HG03196 (cell line): ENCODE data around the gene SMG6.
"Not testable (repeated sequence)": the region's sequence is repeated elsewhere in the genome, so short reads cannot be mapped to it uniquely, and the experiment has no call there.

Experiments used
- ATAC-seq: cut with Tn5 transposase; IDR thresholded peaks from one replicate; pipeline ENCODE4 v1.9.1; 2021; ENCODE audit not compliant: unreplicated experiment

Gene SMG6

DNA sequence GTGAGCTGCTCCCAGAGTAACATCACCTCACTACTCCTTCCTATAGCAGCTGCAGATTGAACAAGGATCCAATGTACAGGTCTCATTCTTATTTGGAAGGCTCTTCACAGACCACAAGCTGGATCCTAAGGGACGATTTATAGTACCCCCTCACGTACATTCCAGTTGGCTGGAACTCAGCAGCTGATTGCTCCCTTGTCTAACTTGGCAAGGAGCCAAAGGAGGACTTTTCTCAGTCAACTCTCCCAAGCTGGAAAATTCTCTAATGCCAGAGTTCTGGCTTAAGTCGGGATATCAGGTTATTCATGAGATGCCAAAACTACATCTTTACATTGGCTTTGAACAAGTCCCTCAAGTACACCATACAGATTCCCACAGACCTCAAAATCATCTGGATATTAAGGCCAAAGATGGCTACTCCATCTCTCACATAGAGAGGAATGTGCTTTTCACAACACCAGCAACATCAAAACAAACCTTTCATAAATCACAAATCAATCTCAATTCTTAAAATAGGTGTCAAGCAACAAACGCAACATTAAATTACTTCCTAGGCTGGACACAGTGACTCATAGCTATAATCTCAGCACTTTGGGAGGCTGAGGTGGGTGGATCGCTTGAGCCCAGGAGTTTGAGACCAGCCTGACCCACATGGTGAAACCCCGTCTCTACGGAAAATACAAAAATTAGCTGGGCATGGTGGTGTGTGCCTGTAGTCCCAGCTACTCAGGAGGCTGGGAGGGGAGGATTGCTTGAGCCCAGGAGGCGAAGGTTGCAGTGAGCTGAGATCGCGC lies 39.3 kb downstream of the SMG6 start:
- no peak for ATAC-seq

DNA sequence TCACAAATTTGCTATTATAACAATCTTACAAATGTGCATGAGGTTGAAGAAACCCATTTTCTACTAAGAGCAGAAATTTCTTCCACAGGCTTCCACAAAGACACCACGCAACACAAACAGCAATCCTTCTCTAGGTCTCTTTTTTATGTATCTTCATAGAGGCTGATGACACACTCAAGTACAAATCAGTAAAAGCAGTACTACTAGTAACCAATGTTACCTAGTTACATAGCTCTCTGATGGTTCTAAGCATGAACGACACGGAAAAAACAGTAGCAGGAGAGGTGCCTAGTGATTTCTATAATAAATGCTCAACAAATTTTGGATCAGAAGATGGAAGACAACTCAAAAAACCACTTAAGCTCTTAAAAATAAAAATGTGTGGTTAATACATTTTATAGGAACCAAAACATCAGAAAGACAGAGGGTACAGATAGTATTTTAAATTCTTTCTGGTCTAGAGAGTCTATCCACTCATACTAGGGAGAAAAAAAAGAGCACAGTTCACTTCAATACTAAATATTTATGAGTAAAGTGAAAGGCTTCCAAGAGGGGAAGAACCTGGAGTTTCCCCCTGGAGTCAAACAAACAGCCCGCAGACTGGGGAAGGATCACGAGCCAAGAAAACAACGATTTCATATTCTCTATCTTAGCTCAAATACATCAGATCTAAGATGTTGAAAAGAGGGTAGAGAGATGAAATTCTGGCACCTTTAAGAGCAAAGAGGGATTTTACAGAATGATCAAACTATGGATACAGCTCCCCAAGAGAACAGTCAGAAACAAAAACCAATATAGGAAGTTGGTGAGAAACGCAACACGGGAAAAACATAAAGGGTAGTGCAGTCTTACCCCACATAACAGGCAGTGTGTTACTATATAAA lies 40.2 kb downstream of the SMG6 start:
- no peak for ATAC-seq

DNA sequence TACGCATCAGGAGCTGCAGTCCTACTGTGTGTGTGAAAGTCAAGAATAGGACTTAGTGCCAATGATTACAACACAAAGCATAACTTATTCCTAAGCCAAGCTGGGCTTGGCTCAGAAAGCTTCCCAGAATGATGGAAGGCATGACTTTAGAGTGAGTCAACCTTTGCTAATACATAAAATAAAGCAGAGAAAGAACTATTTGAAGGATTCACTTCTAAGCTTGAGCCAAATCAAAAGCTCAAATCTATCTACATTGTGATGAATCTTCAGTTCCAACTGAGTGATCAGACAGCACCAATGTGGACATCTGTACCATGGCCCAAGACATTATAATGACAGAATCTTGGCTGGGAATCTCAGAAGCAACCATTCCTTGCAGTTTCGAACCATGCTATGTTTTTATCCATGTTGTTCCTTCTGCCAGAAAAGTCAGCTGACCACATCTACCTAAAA lies 41.4 kb downstream of the SMG6 start:
- ATAC-seq, result no peak

DNA sequence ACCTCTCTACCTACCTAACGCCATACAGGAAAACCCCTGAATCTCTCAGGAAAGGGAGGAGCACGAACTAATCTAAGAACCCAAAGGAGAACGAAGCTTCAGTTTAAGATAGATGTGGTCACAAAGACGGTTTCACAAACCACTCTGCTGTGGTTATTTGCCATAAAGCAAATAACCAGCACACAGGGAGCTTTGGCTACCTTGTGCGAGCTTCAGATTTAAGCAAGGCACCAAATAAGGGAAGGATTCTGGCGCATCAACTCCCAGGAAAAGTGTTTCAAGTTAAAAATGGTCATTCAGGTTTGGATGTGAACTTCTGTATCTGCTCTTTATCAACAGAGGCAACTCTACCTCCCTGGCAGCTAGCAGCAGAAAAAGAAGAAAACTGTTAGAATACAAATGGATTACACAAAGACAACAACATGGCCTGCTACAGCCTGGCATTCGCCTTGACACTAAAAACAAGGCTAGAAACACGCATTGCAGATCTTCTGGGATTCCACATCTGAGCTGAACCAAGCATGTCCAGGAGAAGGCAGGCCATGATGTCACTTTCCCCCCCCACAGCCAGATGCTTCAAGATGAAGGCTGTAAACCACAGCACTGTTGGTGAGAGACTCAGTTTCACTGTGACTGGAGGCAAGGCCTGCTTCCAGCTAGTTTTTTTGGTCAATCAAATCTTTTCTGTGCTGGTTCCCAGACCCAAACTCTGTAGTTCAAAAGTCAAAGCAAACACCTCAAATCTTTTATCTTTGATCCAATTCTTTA lies 43.6 kb downstream of the SMG6 start:
- peak; percentile 62 for ATAC-seq

DNA sequence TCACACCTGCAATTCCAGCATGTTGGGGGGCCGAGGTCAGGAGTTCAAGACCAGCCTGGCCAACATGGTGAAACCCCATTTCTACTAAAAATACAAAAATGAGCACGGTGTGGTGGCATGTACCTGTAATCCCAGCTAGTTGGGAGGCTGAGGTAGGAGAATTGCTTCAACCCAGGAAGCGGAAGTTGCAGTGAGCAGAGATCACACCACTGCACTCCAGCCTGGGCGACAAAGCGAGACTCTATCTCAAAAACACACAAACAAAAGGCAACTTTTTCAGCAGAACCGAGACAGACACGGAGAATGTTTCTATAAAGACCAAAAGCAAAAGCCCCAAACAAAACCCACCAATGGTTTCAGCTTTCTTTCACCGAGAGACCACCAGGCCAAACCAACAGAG lies 44.8 kb downstream of the SMG6 start:
- not testable (repeated sequence) for ATAC-seq

DNA sequence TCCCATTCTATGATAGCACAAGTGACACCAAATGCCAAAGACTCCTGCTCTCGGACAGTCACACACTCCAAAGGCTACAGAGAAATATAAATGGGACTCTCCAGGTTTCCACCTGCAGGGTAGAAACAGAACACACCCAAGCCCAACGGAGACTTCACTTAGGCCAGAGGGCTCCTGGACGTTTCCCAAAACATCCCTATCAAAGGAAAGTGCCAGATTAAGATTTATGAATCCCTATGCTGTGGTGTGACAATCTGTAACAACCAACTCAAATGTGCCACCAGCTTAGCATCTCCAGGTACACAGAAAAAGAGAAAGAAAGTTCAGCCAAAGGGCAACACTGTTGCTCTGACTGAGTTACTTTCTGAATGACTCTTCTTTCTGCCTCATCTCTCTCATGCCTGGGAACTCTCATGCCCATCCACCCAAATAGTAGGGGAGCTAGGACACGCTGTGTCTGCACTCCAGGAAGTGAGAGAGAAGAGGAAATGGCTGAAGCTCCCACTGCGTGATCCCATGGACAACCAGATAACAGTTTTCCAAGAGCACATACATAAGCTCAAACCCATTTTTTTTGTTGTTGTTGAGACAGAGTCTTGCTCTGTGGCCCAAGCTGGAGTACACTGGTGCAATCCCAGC lies 49.7 kb downstream of the SMG6 start:
- peak; percentile 82 for ATAC-seq

DNA sequence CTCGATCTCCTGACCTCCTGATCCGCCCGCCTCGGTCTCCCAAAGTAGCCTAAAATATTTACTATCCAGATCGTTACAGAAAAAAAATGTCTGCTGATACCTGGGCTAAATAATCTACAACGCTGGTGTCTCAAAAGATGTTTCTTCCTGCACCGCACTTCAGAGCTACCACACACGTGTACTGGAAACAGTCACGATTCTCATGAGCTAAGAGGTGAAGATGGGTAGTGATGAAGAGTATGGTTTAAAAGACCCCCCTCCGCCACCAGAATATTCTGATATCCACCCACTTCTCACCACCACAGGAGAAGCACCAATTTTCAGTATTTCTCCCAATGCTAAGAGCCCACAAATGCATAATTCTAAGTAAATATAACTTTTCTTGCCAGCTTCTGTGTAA lies 50.2 kb downstream of the SMG6 start:
- ATAC-seq, result no peak

DNA sequence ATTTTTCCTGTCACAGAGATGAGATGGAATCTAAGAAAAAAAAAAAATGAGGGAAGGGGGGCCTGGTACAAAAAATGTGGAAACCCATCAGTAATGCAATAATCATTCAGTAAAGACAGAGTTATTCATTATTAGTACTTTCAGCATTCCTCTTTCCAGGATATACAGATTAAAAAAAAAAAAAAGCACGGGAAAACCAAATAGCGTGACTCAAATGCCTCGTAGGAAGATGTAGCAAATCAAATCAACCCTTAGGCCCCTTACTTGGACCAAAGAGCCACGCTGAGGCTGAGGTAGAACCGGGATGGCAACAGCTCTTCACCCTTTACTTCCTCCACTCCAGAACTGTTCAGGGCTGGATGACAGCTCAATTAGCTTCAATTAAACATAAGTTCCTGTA lies 52.5 kb downstream of the SMG6 start:
- ATAC-seq, result no peak

DNA sequence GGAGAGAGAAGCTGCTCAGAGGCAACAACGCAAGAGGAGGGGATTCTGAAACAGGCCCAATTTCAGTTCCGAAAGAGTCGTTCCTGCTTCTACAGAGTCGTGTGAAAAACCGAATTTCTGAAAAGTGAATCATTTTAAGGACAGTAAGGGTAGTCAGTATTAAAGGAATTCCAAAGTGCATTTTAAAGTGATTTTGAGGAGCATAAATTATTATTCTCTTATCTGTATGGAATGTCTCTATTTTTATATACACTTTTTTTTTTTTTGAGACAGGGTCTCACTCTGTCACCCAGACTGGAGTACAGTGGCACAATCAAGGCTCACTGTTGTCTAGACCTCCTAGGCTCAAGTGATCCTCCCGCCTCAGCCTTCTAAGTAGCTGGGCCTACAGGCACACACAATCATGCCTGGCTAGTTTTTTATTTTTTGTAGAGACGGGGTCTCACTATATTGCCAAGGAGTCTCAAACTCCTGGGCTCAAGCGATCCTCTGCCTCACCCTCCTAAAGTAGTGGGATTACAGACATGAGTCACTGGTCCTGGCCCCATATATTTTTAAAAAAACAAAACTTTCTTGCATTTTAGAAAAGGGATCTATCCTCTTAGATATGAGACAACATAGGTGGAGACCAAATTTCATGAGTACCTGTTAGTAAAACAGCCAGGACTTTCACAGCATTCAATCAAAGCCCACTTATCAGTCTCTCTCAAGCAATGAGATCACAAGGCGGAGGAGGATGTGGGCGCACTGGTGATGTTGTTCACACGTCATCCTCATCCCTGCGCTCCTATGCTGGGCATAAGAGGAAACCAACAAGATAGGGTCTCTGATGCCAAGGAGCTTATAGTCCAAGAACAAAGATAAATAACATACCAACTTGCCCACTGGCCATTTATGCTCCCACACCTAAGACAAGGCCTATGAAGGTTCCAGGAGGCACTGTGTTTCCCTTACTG lies 53.2 kb downstream of the SMG6 start:
- no peak for ATAC-seq

DNA sequence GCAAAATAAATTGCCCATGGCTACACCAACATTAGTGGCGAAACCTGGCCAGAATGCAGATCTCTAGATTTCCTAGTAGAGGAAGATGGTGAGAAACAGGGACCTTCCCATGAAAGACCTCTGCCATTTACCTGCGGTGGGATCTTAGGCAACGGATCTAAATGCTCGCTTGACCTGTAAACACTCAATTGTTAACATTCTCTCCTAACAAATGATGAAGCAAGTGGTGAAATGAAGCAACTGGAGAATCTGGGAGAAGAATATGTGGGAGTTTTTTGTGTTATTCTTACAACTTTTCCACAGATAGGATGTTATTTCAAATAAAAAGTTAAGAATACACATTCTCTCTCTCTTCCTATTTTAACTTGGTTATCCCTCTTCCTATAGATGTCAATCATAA lies 56.6 kb downstream of the SMG6 start:
- no peak for ATAC-seq

DNA sequence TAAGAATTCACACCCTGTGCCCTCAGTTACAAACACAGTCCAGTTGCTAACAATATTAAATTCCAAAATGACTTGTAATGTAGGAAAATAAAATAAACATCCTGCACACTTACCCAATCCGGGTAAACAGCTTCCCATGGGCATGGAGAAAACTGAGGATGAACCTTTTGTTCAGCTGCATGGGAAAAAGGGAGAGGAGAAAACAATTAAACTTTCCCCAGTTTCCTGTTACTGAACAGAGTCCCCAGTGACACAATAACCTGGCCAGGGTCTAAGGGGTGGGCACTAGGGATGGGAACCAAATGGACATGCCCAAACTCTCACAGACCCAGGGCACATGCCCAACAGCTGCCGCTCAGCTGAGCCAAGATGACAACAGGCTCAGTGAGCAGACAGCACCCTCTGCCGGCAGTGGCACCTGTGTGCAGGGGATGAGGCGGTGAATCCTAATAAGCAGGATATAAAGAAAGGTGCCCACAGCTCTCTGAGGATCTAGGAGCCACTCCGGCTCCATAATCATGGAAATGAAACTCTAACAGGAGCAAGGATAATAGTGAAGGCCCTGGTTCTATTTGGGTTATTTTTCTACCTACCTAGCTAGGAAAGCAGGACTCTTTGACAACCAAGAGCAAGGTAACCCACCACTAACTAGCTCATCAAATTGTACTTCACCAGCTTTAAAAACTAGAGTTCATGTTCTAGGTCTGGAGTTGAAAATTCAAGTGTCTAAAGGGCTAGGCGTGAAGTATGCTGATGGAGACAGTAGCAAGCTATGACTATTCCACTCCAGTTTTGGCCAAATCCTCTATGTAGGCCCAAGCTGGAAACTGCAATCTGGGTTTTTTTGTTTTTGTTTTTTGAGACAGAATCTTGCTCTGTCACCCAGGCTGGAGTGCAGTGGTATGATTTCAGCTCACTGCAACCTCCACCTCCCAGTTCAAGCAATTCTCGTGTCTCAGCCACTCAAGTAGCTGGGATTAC lies 58.8 kb downstream of the SMG6 start:
- ATAC-seq, result peak; percentile 42

DNA sequence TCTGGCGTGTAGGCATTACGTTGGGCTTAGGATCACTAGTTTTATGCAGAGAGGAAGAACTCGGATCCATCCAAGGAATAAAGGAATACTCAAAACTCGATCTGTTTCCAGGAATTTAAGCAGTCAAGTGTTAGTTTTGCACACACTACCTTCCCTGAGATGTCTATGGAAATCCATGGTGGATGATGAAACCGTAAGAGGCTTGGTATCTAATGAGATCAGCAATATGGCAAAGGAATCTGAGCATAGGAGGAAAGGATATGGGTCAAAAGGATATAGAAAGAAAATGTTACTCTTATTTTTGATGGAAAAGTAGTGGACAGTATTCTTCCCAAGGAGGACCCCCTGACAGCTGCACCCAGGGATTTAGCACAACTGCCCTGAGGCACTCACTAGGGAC lies 59.6 kb downstream of the SMG6 start:
- ATAC-seq, result no peak

DNA sequence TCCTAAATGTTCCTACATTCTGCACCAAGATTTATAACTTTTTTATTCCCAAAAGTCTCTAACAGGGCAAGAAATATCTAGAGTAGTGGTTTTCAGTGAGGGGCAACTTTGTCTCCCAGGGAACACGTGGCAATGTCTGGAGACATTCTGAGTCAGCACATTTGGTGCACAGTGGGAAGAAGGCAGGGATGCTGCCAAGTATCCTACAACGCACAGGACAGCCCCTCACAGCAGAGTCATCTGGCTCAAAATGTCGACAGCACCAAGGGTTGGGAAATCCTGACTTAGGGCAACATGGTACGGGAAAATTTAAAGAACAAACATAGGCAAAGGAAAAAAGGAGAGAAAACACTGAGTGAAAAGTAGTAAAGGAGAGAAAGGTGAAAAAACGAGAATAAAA lies 61.8 kb downstream of the SMG6 start:
- ATAC-seq, result no peak

DNA sequence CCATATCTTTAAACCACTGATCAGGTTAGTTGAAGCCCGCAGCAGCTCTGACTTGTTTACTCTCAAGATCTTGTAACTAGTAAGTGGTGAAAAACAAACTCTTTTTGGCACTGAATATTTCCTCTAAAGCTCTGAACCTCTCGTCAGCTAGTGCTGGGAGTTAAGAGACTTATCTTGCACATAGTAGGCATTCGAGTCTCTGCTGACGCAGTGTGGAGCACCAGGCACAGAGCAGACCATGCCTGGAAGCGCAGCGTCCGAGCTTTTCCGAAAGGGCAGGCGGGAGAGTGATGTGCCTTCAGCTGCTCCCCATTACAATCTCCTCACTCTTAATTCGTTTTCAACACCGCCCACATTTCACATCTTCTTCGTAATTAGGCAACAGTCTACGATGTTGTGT lies 63.0 kb downstream of the SMG6 start:
- no peak for ATAC-seq

DNA sequence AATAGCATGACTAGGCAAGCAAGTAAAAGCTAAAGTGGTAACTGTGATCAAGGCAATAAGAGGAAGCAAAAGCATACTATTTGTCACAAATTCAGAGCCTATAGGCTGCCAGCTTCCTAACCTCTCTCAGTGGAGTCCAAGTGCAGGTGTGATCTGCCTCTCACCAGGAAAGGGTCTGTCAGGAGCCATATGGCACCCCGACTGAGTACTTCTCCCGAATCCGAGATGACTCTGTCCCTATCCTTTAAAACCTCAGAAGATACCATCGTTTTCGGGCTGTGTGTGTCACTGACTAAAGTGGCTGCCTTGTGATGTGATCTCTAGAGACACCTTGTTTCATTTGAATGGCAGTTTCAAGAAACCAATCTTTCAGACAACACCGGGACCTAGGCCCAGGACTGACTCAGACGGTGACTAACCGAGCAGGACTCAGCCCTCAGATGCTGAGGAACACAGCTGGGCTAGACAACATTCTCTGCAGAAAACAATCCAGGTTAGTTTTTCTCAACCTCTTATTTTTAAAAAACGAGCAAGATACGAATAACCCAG lies 63.6 kb downstream of the SMG6 start:
- peak; percentile 64 for ATAC-seq

DNA sequence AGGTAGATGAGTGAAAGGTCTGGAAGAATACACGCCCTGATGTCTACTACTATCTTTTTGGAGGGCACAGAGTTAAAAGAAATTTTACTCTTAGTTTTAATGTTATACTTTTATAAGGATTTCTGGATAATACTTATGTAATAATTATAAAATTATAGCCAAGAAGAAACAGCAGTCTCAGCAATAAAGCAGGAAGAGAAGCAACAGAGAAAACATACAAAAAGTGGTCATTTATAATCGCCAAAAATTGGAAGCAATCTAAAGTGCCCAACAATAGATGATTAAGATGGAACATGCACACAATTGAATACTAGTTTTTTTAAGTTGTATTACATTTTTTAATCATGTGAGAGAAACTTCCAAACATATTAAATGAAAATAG lies 64.4 kb downstream of the SMG6 start:
- ATAC-seq, result no peak

DNA sequence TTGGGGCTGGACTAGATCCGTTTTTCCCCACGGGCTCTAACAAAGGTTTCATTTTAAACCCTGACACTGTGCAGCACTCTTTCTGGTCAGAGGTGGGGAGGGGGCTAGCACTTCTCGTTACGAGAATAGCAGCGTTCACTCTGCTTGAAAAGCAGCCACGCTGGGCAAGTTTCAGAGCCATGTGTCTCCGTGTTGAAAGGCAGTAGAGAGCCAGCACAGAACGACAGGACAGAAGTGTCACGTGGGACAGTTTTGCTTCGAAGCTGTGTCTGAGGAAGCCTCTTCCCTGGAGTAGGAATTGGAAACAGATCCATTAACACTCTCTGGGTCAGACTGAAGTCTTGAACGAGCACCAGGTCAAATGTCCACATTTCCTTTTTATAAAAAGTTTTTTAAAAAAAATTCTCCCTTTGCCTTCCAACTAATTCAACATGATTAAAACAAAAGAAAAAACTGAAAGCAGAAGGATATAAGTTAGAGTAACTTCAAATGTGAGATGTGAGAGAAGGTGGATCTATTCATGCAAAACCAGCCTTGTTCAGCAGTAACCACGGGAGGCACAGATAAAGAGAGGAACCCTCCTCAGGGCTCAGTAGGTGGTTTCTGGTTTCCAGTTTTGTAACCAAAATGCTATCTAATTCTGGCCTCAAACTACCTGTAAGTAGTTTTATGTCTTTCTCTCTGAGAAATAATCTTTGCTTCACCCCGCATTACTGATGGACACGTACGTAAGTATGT lies 65.0 kb downstream of the SMG6 start:
- ATAC-seq, result peak; percentile 42

DNA sequence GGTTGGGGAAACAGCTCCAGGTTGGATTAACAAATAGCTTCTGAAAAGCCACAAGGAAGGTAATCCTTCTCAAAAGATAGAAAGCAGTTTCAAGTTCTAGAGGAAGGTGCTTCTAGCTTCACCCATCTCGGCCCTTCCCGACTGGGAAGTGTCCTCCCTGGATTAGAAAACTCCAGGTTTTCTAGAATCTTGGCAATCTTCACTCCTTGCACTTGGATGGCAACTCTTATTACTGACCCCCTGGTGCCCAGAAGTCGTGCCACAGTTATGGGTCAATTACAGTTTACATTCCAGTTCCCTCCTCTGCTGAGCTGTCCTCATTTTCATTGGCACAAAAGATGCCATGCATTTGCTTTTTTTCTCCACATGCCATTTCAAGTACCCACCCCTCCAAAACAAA lies 65.6 kb downstream of the SMG6 start:
- ATAC-seq, result no peak
